Mammary epithelial cell (primary cell): ENCODE results near the gene DYNC1I2.

Source experiments
- CTCF ChIP-seq, 2 donors: IDR thresholded peaks in 1 of 2; conservative IDR thresholded peaks in 1 of 2; 2 replicates each; pipeline ENCODE4 v1.5.1; 2011 to 2012; ENCODE audit warnings: inconsistent platforms in 2 of 2, low read length in 2 of 2, mild to moderate bottlenecking in 2 of 2, control low read depth in 1 of 2, low read depth in 1 of 2; ENCODE audit not compliant: insufficient read depth in 1 of 2; ENCODE audit errors: extremely low read depth in 1 of 2
- EZH2 ChIP-seq: IDR thresholded peaks from 2 replicates; pipeline ENCODE4 v1.6.1; 2012; ENCODE audit warnings: low read length, inconsistent platforms, borderline replicate concordance

DNA sequence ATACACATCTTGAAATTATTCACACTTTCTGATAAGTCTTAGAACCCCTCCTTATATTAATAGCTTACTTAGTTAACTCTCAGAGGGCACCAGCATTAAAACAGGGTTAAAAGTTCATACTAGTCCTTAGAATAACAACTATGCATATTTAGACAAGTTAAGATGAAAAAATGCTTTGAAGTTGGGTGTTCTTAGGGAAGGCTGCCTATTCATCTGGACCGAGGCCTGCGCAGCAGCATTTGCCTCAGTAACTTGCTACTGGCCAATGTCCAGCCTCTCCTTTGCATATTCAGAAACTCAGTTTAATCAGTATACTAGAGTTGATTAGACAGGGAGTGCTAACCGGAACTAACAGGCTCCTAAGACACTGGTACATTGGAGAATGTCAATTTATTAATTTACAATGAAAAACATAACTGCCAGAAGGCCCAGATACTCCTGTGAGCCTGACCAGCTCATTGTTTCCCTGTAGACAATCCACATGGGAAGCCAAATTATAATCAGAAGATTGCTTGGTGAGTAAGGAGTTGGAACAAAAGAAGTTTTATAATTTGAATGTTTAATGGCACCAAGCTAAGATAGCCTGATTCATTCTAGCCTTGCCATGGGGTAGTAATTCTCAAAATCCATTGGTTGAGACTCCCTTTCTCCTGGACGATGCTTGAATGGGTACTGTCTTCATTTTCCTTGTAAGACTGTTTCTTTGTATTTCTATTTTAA, 48.9 kb downstream of the DYNC1I2 start:
- TF ChIP-seq CTCF (conservative IDR thresholded peaks at IDR 0.05 in 1 of 2, IDR thresholded peaks at IDR 0.05 in 1 of 2; ENCODE audit: extremely low read depth in 1 of 2, insufficient read depth in 1 of 2, low read depth in 1 of 2, low read length in 2 of 2) (no peak), EZH2 (no peak)
